ENCODE measurements around the gene CDS2. TPM values are rescaled to one million over a fixed set of nuclear protein-coding genes. Genes with fewer than 3 reads are reported as not detected.
A peak's percentile ranks its signal among the peaks of the same experiment; 100 is the strongest.

Gene CDS2
- total RNA-seq, 1 donor = 32.0 TPM

DNA sequence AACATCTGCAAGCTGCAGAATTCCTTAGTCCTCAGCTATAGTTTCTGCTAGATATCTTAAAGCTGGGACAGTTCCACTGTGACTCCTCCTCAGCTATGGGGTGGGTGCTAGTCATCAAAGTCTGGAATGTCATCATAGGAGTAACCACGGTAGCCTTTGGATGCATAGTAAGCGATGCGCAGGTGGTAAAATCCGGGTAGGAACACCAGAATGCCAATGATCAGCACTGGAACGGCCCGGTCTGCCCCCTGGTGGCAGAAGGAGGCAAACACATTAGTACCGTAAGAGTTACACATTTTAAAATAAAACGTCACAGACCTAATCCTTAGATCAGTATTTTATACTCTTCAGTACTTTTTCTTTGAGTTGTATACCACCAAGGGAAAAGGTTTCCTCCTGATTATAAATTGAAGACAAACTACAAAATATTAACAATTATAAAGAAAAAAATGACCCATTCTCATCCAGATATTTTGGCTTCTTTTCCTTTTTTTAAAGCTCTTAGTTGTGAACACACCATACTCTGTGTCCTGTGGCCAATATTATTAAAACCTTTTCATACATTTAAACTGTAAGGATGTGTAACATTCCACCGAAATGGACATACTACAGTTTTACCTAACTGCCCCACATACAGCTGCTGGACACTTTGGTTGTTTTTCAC, 26.0 kb upstream of the CDS2 start:
- TF ChIP-seq, protein P1, sequence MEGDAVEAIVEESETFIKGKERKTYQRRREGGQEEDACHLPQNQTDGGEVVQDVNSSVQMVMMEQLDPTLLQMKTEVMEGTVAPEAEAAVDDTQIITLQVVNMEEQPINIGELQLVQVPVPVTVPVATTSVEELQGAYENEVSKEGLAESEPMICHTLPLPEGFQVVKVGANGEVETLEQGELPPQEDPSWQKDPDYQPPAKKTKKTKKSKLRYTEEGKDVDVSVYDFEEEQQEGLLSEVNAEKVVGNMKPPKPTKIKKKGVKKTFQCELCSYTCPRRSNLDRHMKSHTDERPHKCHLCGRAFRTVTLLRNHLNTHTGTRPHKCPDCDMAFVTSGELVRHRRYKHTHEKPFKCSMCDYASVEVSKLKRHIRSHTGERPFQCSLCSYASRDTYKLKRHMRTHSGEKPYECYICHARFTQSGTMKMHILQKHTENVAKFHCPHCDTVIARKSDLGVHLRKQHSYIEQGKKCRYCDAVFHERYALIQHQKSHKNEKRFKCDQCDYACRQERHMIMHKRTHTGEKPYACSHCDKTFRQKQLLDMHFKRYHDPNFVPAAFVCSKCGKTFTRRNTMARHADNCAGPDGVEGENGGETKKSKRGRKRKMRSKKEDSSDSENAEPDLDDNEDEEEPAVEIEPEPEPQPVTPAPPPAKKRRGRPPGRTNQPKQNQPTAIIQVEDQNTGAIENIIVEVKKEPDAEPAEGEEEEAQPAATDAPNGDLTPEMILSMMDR (IDR thresholded peaks at IDR 0.05; ENCODE audit: insufficient read depth, low read length) = peak; percentile 82
- peak; percentile 72 for DNase-seq (ENCODE audit: low read depth)

DNA sequence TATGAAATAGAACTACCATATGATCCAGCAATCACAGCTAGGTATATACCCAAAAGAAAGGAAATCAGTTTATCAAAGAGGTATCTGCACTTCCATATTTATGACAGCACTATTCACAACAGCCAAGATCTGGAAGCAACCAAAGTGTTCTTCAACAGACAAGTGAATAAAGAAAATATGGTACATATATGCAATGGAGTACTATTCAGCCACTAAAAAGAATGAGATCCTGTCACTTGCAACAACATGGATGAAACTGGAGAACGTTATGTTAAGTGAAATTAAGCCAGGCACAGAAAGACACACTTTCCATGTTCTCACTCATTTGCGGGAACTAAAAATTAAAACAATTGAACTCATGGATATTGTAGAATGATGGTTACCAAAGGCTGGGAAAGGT, 22.3 kb upstream of the CDS2 start:
- DNase-seq (ENCODE audit: low read depth) = no peak
- TF ChIP-seq, protein P1 (IDR thresholded peaks at IDR 0.05; ENCODE audit: insufficient read depth, low read length) = no peak
- H3K4me3 ChIP-seq (ENCODE audit: low read depth, low read length) = no peak overlapping the region

More for the DNA sequence above, 26.0 kb upstream of the CDS2 start:
- H3K4me3 ChIP-seq (ENCODE audit: low read depth, low read length) = no peak overlapping the region

DNA sequence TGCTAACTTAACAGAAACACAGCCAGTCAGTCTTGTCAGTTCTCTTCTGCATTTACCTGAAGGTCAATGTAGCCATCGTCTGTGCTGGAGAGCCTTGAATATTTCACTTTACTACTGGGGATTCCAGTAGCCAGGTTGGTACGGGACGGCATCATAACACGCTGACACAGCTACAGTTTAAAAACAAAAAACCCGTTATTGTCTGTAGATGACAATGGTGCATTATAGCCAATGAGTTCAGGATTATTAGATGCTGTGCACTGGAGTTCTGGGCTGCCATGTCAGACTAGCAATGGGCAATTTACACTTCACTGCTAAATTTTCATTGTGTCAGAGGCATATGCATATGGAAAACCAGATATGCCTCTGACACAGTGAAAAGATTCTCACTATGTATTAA, 17.5 kb upstream of the CDS2 start:
- no peak overlapping the region for H3K4me3 ChIP-seq (ENCODE audit: low read depth, low read length)
- TF ChIP-seq, protein P1 (IDR thresholded peaks at IDR 0.05; ENCODE audit: insufficient read depth, low read length) = no peak
- no peak for DNase-seq (ENCODE audit: low read depth)

DNA sequence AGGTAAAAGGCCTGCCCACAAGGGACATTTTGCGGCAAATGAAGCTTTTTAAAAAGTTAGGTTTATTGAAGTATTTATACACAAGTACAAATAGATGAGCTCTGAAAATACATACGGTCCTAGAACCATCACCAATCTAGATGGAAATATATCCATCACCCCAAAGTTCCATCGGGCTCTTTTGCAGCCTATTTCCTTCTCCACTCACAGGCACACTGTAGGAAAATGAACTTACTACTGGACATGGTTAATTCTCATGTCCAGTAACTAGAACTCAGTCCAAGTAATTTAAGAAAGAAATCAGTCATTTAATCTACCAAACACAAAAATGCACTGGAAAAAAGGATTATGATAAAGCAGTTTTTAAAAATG, 13.2 kb upstream of the CDS2 start:
- peak overlapping the region; percentile 95 for H3K4me3 ChIP-seq (ENCODE audit: low read depth, low read length)
- no peak for DNase-seq (ENCODE audit: low read depth)
- TF ChIP-seq, protein P1 (IDR thresholded peaks at IDR 0.05; ENCODE audit: insufficient read depth, low read length) = no peak

DNA sequence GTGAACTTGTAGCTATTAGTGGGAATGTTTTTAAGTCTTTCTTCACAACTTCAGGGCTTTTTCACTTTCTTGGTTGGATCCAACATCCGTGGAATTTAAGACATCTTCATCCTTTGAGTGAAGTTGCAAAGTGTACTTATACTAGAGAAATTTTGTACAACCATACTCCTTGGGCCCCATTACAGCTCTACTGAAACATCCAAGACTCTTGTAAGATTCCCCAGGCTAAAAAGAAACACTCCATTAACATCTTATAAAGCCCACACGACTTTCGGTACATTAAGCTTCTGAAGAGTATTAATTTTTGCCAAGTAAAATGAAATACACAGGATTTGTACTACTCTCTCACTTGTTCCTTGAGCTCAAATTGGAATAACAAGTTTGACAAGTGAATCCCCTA, 12.4 kb upstream of the CDS2 start:
- TF ChIP-seq, protein P1 (IDR thresholded peaks at IDR 0.05; ENCODE audit: insufficient read depth, low read length) = no peak
- DNase-seq (ENCODE audit: low read depth) = no peak
- no peak overlapping the region for H3K4me3 ChIP-seq (ENCODE audit: low read depth, low read length)

DNA sequence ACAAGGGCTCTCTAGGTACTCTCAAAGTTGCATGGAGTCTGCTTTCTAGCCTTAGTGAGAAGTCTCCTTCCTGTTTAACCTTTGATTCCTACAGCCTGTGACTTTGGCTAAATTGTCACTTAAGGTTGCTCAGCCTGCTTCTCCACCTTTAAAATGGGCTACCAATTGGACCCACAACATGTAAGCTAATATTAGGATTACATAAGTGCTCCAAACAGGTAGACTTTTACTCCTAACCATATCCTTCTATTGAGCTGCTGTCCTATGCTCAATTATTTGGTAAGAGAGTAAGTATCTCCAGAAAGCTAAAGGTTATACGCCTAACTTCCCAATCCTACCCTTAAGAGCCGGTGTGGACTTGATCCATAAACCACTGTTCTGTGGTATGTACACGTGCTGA, 9.9 kb upstream of the CDS2 start:
- TF ChIP-seq, protein P1 (IDR thresholded peaks at IDR 0.05; ENCODE audit: insufficient read depth, low read length) = no peak
- no peak overlapping the region for H3K4me3 ChIP-seq (ENCODE audit: low read depth, low read length)
- no peak for DNase-seq (ENCODE audit: low read depth)
